H1 (cell line): ENCODE results near the gene GMPPA. TPM values are rescaled to one million over a fixed set of nuclear protein-coding genes. Genes with fewer than 3 reads are reported as not detected.

Experiments
- BACH1 ChIP-seq: IDR thresholded peaks from 2 replicates; pipeline ENCODE4 v1.6.1; 2012; ENCODE audit warnings: low read length, improper control_type of control experiment
- BCL11A ChIP-seq, 2 experiments: IDR thresholded peaks; one replicate each; pipeline ENCODE4 v1.6.1; 2011; ENCODE audit warnings: low read depth in 2 of 2, low read length in 2 of 2, mild to moderate bottlenecking in 2 of 2
- CBX8 ChIP-seq: fragments of 300-800, 300-1000 bp; sonication (generic); IDR thresholded peaks from 2 replicates; pipeline ENCODE4 v1.7.1; 2016; ENCODE audit warnings: low read depth, low read length, borderline replicate concordance
- CREB1 ChIP-seq: IDR thresholded peaks from 2 replicates; pipeline ENCODE4 v1.6.1; 2012; ENCODE audit warnings: inconsistent platforms
- EGR1 ChIP-seq: IDR thresholded peaks from 2 replicates; pipeline ENCODE4 v1.6.1; 2011; ENCODE audit warnings: low read depth, low read length, borderline replicate concordance
- EP300 ChIP-seq, 2 experiments: IDR thresholded peaks; 1 replicate in 1 of 2; 2 replicates in 1 of 2; pipeline ENCODE4 v1.6.1; 2011 to 2012; ENCODE audit warnings: low read depth in 2 of 2, low read length in 2 of 2, mild to moderate bottlenecking in 2 of 2, borderline replicate concordance in 1 of 2, inconsistent platforms in 1 of 2, moderate library complexity in 1 of 2
- JUN ChIP-seq: IDR thresholded peaks from 2 replicates; pipeline ENCODE4 v1.6.1; 2011; ENCODE audit warnings: low read depth, mild to moderate bottlenecking, improper control_type of control experiment, low read length
- KDM1A ChIP-seq: fragments of 200-600, 300-600 bp; sonication (generic); IDR thresholded peaks from 2 replicates; pipeline ENCODE4 v1.7.1; 2016; ENCODE audit warnings: mild to moderate bottlenecking, low read length, borderline replicate concordance
- MAFK ChIP-seq: IDR thresholded peaks from 2 replicates; pipeline ENCODE4 v1.6.1; 2012; ENCODE audit warnings: low read depth, mild to moderate bottlenecking, improper control_type of control experiment, low read length
- NANOG ChIP-seq: IDR thresholded peaks from 2 replicates; pipeline ENCODE4 v1.6.1; 2011; ENCODE audit warnings: low read length, low read depth, mild to moderate bottlenecking, inconsistent platforms; ENCODE audit not compliant: insufficient read depth, poor library complexity, severe bottlenecking
- NRF1 ChIP-seq: IDR thresholded peaks from 2 replicates; pipeline ENCODE4 v1.6.1; 2011; ENCODE audit warnings: mild to moderate bottlenecking, low read depth, low read length, improper control_type of control experiment
- POLR2A ChIP-seq, 2 experiments: IDR thresholded peaks; 1 replicate in 1 of 2; 2 replicates in 1 of 2; pipeline ENCODE4 v1.6.1; 2011; ENCODE audit warnings: low read depth in 2 of 2, low read length in 2 of 2, mild to moderate bottlenecking in 2 of 2; ENCODE audit errors: control extremely low read depth in 1 of 2
- POLR2AphosphoS5 ChIP-seq: IDR thresholded peaks from 2 replicates; pipeline ENCODE4 v1.6.1; 2011; ENCODE audit warnings: low read depth, low read length
- POU5F1 ChIP-seq: IDR thresholded peaks from 2 replicates; pipeline ENCODE4 v1.6.1; 2011; ENCODE audit warnings: low read depth, mild to moderate bottlenecking, low read length, moderate library complexity
- RAD21 ChIP-seq, 2 experiments: IDR thresholded peaks in 1 of 2; conservative IDR thresholded peaks in 1 of 2; 2 replicates each; pipeline ENCODE4 v1.6.1; 2011; ENCODE audit warnings: low read depth in 2 of 2, low read length in 2 of 2, improper control_type of control experiment in 1 of 2, inconsistent platforms in 1 of 2, mild to moderate bottlenecking in 1 of 2, moderate library complexity in 1 of 2
- SIN3A ChIP-seq, 2 experiments: IDR thresholded peaks in 1 of 2; conservative IDR thresholded peaks in 1 of 2; 2 replicates each; pipeline ENCODE4 v1.6.1; 2011 to 2012; ENCODE audit warnings: low read length in 2 of 2, improper control_type of control experiment in 1 of 2, low read depth in 1 of 2, mild to moderate bottlenecking in 1 of 2
- SP4 ChIP-seq: IDR thresholded peaks from 2 replicates; pipeline ENCODE4 v1.6.1; 2012; ENCODE audit warnings: low read length, inconsistent platforms
- TAF1 ChIP-seq: IDR thresholded peaks from 2 replicates; pipeline ENCODE4 v1.6.1; 2011; ENCODE audit warnings: mild to moderate bottlenecking, low read depth, low read length
- TBP ChIP-seq: IDR thresholded peaks from 2 replicates; pipeline ENCODE4 v1.6.1; 2011; ENCODE audit warnings: low read depth, low read length, improper control_type of control experiment
- TCF12 ChIP-seq: IDR thresholded peaks from 2 replicates; pipeline ENCODE4 v1.6.1; 2011; ENCODE audit warnings: low read depth, mild to moderate bottlenecking, low read length
- polyA plus RNA-seq, 7 experiments: library from polyadenylated mRNA; depleted of rRNA in 3 of 7; stranded (reverse) in 5 of 7; unstranded in 2 of 7; fragments of >200 nt in 5 of 7; fragments of 200-250 nt in 2 of 7; gene quantifications; 1 replicate in 5 of 7; 2 replicates in 1 of 7; 4 replicates in 1 of 7; pipeline versions ENCODE4 v1.2.1 to v1.2.3, GENCODE V29; 2011 to 2013; ENCODE audit warnings: missing spikeins in 2 of 7, mixed read lengths in 2 of 7
- total RNA-seq: library from RNA; stranded (reverse); fragmentation: NEBNext Ultra II Directional; extraction: Animal tissue kit (Norgen Biotek cat#: 25700); gene quantifications from 2 replicates; pipeline ENCODE4 v1.2.1, GENCODE V29; 2021
- TF ChIP-seq, protein P1 (sequence below): IDR thresholded peaks from 2 replicates; pipeline ENCODE4 v1.6.1; 2012; ENCODE audit warnings: inconsistent platforms
- TF ChIP-seq, protein P2 (sequence below): IDR thresholded peaks from 2 replicates; pipeline ENCODE4 v1.6.1; 2011; ENCODE audit warnings: low read length, improper control_type of control experiment

GMPPA gene
- total and polyA plus RNA-seq, 2 of the 8 experiments (the other 6 are each of a cell fraction or from before 2014, with no cell fraction given), result 34.3 to 98.8 TPM

DNA sequence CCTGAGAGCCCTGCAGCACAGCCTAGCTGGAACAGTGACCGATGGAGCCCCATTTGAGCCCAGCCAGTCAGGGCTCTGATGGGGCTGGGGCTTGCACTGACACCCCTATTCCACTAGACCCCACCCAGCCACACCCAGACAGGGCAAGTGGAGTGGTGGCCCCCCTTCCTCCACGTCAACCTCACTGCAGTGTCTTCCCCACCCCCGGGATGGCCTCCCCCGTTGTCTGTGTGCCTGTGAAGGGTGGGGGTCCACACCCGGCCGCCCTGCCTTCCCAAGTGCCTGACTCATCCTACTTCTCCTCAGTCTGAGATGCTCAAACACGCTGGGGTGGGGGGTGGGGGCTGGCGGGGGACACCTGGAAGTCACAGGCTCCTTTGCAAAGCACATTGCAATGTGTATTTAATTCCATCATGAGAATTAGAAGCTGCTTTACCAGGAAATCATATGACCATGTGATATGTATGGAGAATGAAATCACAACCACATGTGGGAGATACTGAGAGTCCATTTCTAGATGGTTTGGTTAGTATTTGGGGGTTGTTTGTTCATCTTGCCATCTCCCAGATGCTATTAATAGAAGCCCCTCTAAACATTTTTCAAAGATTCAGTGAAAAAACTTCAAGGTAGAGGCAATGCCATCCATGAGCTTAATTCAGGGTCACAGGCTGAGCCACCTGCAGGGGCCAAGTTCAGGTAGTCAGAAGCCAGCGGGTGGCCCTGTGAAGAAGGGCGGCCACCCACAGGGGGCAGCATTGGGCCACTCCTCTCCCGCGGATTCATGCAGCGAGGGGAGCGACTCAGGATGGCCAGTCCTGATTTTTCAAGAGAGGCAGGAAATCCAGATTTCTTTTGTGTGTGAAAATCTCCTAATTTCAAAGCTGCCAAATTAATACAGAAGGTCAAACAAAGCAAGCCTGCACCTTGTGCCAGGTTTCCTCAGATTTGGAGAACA lies 22.7 kb upstream of the GMPPA start (continued):
- no peak for TF ChIP-seq MAFK
- TF ChIP-seq, protein P1, sequence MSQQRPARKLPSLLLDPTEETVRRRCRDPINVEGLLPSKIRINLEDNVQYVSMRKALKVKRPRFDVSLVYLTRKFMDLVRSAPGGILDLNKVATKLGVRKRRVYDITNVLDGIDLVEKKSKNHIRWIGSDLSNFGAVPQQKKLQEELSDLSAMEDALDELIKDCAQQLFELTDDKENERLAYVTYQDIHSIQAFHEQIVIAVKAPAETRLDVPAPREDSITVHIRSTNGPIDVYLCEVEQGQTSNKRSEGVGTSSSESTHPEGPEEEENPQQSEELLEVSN, result no peak
- peak; percentile 30; the same call in 1 of the 2 replicates for TF ChIP-seq TAF1
- TF ChIP-seq BCL11A (IDR thresholded peaks at IDR 0.05; ENCODE audit: low read depth in 2 of 2, low read length in 2 of 2), result no peak
- TF ChIP-seq CREB1, result no peak
- no peak for TF ChIP-seq POU5F1
- TF ChIP-seq KDM1A, result no peak
- TF ChIP-seq, protein P2, sequence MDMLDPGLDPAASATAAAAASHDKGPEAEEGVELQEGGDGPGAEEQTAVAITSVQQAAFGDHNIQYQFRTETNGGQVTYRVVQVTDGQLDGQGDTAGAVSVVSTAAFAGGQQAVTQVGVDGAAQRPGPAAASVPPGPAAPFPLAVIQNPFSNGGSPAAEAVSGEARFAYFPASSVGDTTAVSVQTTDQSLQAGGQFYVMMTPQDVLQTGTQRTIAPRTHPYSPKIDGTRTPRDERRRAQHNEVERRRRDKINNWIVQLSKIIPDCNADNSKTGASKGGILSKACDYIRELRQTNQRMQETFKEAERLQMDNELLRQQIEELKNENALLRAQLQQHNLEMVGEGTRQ, result no peak
- no peak for TF ChIP-seq SP4
- TF ChIP-seq SIN3A (conservative IDR thresholded peaks at IDR 0.05 in 1 of 2, IDR thresholded peaks at IDR 0.05 in 1 of 2; ENCODE audit: low read depth in 1 of 2, low read length in 2 of 2), result peak in 1 of 2 experiments; percentile 72; a peak in 2 of 4 replicates
- no peak for TF ChIP-seq CBX8
- no peak for TF ChIP-seq EP300 (IDR thresholded peaks at IDR 0.05; ENCODE audit: borderline replicate concordance in 1 of 2, low read depth in 2 of 2, low read length in 2 of 2)
- TF ChIP-seq JUN, result 0 out of 2 replicates have a peak, but pooled peaks have one; percentile 20
- peak; percentile 75 to 82 for TF ChIP-seq RAD21 (IDR thresholded peaks at IDR 0.05 in 1 of 2, conservative IDR thresholded peaks at IDR 0.05 in 1 of 2; ENCODE audit: low read depth in 2 of 2, low read length in 2 of 2)
- TF ChIP-seq TBP, result peak; percentile 43; the same call in 1 of the 2 replicates
- no peak for TF ChIP-seq POLR2AphosphoS5
- peak; percentile 65 for TF ChIP-seq NANOG
- TF ChIP-seq BACH1, result no peak
- TF ChIP-seq NRF1, result no peak
- 0 out of 2 replicates have a peak, but pooled peaks have one; percentile 43 for TF ChIP-seq TCF12
- TF ChIP-seq EGR1, result 0 out of 2 replicates have a peak, but pooled peaks have one; percentile 7
- no peak; a peak in 1 of 3 replicates for TF ChIP-seq POLR2A (IDR thresholded peaks at IDR 0.05; ENCODE audit: control extremely low read depth in 1 of 2, low read depth in 2 of 2, low read length in 2 of 2)
